Esophagus muscularis mucosa (tissue), 4 donors: ENCODE data around the gene INPP4B. TPM values are rescaled to one million over a fixed set of nuclear protein-coding genes. Genes with fewer than 3 reads are reported as not detected.

Experiments
- DNase-seq: peaks from one replicate; pipeline ENCODE4 v3.0.0-alpha.2; 2017; ENCODE audit errors: extremely low spot score
- H3K27ac ChIP-seq, 4 donors: fragments of 200-600 bp; sonication (generic); replicated peaks in 1 of 4; 1 replicate in 3 of 4; 2 replicates in 1 of 4; pipeline ENCODE4 v1.5.1; 2016 to 2019; ENCODE audit warnings: mild to moderate bottlenecking in 1 of 4
- H3K27me3 ChIP-seq, 4 donors: fragments of 200-600 bp; sonication (generic); one replicate each; pipeline versions ENCODE4 v1.5.1 to v1.6.0; 2016 to 2019
- H3K36me3 ChIP-seq, 4 donors: fragments of 200-600 bp; sonication (generic); one replicate each; pipeline ENCODE4 v1.5.1; 2016 to 2019
- H3K4me1 ChIP-seq, 4 donors: fragments of 200-600 bp; sonication (generic); one replicate each; pipeline ENCODE4 v1.5.1; 2016 to 2019
- H3K4me3 ChIP-seq, 4 donors: fragments of 200-600 bp; sonication (generic); 1 replicate in 2 of 4; 2 replicates in 2 of 4; pipeline ENCODE4 v1.5.1; 2016 to 2019; ENCODE audit warnings: mild to moderate bottlenecking in 4 of 4, moderate library complexity in 1 of 4
- H3K9me3 ChIP-seq, 4 donors: fragments of 200-600 bp; sonication (generic); 1 replicate in 3 of 4; 2 replicates in 1 of 4; pipeline ENCODE4 v1.5.1; 2016 to 2019
- EP300 ChIP-seq: sonication (generic); formaldehyde crosslinking; IDR thresholded peaks from one replicate; pipeline ENCODE4 v1.6.1; 2017; ENCODE audit warnings: antibody characterized with exemption
- POLR2A ChIP-seq: fragments of 450-650 bp; IDR thresholded peaks from one replicate; pipeline ENCODE4 v1.6.1; 2017; ENCODE audit warnings: antibody characterized with exemption, moderate library complexity, mild to moderate bottlenecking, low read depth
- POLR2AphosphoS5 ChIP-seq, 2 donors: sonication (generic); formaldehyde crosslinking; IDR thresholded peaks; one replicate each; pipeline ENCODE4 v1.6.1; 2017; ENCODE audit warnings: antibody characterized with exemption in 2 of 2
- WGBS: methylation state at CpG from one replicate; pipeline ENCODE4 v1.1.5; 2018; 5-methylcytosine and 5-hydroxymethylcytosine counted together
- intact Hi-C: fragments of 100-400 bp; cut with DNase I; formaldehyde crosslinking; loops from one replicate; pipeline ENCODE4 v1.15.1; 2023
- total RNA-seq, 4 donors: library from RNA; depleted of rRNA; stranded (reverse); fragments of >200 nt; gene quantifications; one replicate each; pipeline versions ENCODE4 v1.1.0 to v1.2.1, GENCODE V29; 2016
- TF ChIP-seq, protein P1 (sequence below), 3 experiments: fragments of 200-600 bp in 2 of 3; fragments of 450-650 bp in 1 of 3; sonication (generic) in 2 of 3; IDR thresholded peaks; one replicate each; pipeline ENCODE4 v1.5.1; 2017 to 2019; ENCODE audit warnings: antibody characterized with exemption in 3 of 3, mild to moderate bottlenecking in 2 of 3, moderate library complexity in 1 of 3

Gene INPP4B
- total RNA-seq, 4 donors from 2014 or later = 12.7 to 23.4 (median 15.9) TPM

DNA sequence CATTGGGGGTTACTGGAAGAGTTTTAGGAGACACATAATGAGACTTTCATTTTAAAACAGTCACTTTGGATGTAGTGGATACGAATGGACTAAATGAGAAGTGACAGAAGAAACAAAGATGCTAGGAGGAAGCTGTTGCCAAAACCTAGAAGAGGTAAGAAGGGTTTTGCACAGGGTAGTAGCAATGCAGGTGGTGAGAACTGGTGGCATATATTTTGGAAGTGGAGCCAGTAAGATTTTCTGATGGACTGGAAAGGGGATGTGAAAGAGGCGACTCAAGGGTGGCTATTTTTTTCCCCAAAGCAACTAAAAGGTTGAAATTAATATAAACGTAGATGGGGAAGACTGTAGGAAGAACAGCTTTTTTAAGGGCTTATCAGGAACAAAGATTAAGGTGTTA lies 747.7 kb downstream of the INPP4B start:
- no peak for DNase-seq
- peaks cover 0 to 9% (median 2%) of the 10 kb centered on the region in 4 donors for H3K4me1 ChIP-seq
- no peaks in the 10 kb centered on the region for H3K9me3 ChIP-seq
- no peaks in the 10 kb centered on the region for H3K36me3 ChIP-seq
- H3K4me3 ChIP-seq = no peak overlapping the region
- TF ChIP-seq EP300 (no peak), POLR2AphosphoS5 (IDR thresholded peaks at IDR 0.05) (no peak), POLR2A (no peak)
- TF ChIP-seq, protein P1, sequence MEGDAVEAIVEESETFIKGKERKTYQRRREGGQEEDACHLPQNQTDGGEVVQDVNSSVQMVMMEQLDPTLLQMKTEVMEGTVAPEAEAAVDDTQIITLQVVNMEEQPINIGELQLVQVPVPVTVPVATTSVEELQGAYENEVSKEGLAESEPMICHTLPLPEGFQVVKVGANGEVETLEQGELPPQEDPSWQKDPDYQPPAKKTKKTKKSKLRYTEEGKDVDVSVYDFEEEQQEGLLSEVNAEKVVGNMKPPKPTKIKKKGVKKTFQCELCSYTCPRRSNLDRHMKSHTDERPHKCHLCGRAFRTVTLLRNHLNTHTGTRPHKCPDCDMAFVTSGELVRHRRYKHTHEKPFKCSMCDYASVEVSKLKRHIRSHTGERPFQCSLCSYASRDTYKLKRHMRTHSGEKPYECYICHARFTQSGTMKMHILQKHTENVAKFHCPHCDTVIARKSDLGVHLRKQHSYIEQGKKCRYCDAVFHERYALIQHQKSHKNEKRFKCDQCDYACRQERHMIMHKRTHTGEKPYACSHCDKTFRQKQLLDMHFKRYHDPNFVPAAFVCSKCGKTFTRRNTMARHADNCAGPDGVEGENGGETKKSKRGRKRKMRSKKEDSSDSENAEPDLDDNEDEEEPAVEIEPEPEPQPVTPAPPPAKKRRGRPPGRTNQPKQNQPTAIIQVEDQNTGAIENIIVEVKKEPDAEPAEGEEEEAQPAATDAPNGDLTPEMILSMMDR (IDR thresholded peaks at IDR 0.05) = no peak
- no peaks in the 10 kb centered on the region for H3K27me3 ChIP-seq
- H3K27ac ChIP-seq = no peak overlapping the region
- intact Hi-C loops = no loop called here
- 91% methylated on average over 3 of the region's 3 CpGs for WGBS

DNA sequence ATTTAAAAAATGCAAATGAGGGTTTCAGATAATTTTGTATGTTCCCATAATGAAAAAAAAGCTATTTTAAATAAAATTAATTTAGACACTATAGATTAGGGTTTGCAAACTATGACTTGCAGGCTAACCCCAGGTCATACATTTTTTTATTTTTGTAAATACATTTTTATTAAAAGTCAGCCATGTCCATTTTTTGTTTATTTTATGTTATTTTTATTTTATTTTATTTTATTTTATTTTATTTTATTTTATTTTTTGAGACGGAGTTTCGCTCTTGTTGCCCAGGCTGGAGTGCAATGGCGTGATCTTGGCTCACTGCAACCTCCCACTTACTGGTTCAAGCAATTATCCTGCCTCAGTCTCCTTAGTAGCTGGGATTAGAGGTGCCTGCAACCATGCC lies 749.1 kb downstream of the INPP4B start:
- H3K4me1 ChIP-seq = peaks cover 0 to 9% (median 2%) of the 10 kb centered on the region in 4 donors
- 100% methylated on average over 3 of the region's 3 CpGs for WGBS
- H3K27me3 ChIP-seq = no peaks in the 10 kb centered on the region
- intact Hi-C loops = no loop called here
- no peak overlapping the region for H3K4me3 ChIP-seq
- no peaks in the 10 kb centered on the region for H3K36me3 ChIP-seq
- no peak overlapping the region for H3K27ac ChIP-seq
- TF ChIP-seq EP300 (no peak), POLR2AphosphoS5 (IDR thresholded peaks at IDR 0.05) (no peak), POLR2A (no peak)
- TF ChIP-seq, protein P1 (IDR thresholded peaks at IDR 0.05) = no peak
- H3K9me3 ChIP-seq = no peaks in the 10 kb centered on the region
- DNase-seq = no peak

DNA sequence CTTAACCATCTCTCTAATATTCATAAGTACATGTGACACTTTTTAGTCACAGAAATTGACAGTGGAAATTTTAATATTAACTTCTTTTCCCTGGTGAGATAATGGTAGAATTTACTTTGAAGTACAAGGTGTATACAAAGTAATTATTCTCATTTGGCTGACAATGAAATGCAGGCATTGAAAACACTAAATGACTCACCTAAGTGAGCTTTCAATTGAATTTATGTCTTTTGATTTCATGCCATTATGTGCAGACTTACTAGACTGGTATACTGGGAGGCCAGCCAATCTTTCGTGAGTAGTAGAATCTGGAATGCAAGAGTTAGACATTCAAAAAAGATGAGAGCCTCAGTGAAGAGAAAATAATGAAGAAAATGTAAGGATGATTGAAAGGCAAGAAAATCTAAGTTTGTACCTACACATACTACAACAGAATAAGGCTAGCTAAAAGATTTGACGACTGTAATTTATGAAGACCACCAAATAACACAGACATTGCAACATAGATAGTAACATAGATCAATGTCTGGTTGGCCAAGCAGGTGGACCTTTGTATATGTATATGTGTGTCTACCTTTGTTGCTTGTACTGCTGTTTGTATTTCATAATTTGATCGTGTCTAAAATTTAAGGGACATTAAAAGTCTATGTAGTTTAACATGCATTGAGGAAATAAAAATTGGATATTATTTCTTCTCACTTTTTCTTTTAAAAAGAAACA lies 750.1 kb downstream of the INPP4B start:
- H3K4me3 ChIP-seq = no peak overlapping the region
- DNase-seq = no peak
- H3K9me3 ChIP-seq = no peaks in the 10 kb centered on the region
- intact Hi-C loops = no loop called here
- H3K36me3 ChIP-seq = no peaks in the 10 kb centered on the region
- no peaks in the 10 kb centered on the region for H3K27me3 ChIP-seq
- H3K27ac ChIP-seq = no peak overlapping the region
- H3K4me1 ChIP-seq = peaks cover 0 to 15% (median 2%) of the 10 kb centered on the region in 4 donors
- 62% methylated on average over 3 of the region's 3 CpGs for WGBS
- TF ChIP-seq EP300 (no peak), POLR2AphosphoS5 (IDR thresholded peaks at IDR 0.05) (no peak), POLR2A (no peak)
- TF ChIP-seq, protein P1 (IDR thresholded peaks at IDR 0.05) = no peak

DNA sequence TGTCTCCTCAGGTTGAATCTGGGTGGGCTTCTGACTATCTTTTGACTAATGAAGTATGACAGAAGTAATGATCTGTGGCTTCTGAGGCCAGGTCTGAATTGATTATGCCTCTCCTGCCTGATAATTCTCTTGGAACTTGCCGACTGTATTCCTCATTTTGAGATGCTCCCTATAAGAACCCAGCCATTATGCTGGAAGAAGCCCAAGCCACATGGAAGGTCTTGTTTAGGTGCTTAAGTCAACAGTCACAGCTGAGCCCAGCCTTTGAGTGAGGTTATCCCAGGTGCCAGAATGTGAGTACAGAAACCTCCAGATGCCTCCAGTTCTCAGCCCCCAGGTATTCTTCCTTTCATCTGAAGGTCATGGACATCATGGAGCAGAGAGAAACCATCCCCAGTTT lies 753.2 kb downstream of the INPP4B start:
- H3K4me3 ChIP-seq = no peak overlapping the region
- no peaks in the 10 kb centered on the region for H3K27me3 ChIP-seq
- intact Hi-C loops = no loop called here
- DNase-seq = no peak
- TF ChIP-seq EP300 (no peak), POLR2AphosphoS5 (IDR thresholded peaks at IDR 0.05) (no peak), POLR2A (no peak)
- TF ChIP-seq, protein P1 (IDR thresholded peaks at IDR 0.05) = no peak
- no peaks in the 10 kb centered on the region for H3K9me3 ChIP-seq
- no peak overlapping the region for H3K27ac ChIP-seq
- 87% methylated on average over 1 of the region's 1 CpG for WGBS
- peaks cover 0 to 19% (median 2%) of the 10 kb centered on the region in 4 donors for H3K4me1 ChIP-seq
- H3K36me3 ChIP-seq = no peaks in the 10 kb centered on the region
